HFFc6 (cell line): Measurements from ENCODE around the gene ZFYVE28. TPM values are rescaled to one million over a fixed set of nuclear protein-coding genes. Genes with fewer than 3 reads are reported as not detected.

Experiments used
- DNase-seq: peaks from one replicate; pipeline ENCODE4 v3.0.0-alpha.2; 2018
- H3K27ac Mint-ChIP-seq: 2 replicates; pipeline ENCODE4 v1.8.0; 2020; ENCODE audit warnings: mild to moderate bottlenecking, mixed read lengths
- H3K27me3 Mint-ChIP-seq: 2 replicates; pipeline ENCODE4 v1.8.0; 2021; ENCODE audit warnings: mild to moderate bottlenecking, moderate library complexity, mixed read lengths; ENCODE audit not compliant: insufficient read depth
- H3K36me3 Mint-ChIP-seq: 2 replicates; pipeline ENCODE4 v1.8.0; 2021; ENCODE audit warnings: low read depth, mixed read lengths
- H3K4me1 Mint-ChIP-seq: 2 replicates; pipeline ENCODE4 v1.8.0; 2020; ENCODE audit warnings: low read depth, mixed read lengths
- H3K4me3 Mint-ChIP-seq: 2 replicates; pipeline ENCODE4 v1.8.0; 2020; ENCODE audit warnings: mild to moderate bottlenecking, moderate library complexity, mixed read lengths
- H3K9me3 Mint-ChIP-seq: 2 replicates; pipeline ENCODE4 v1.8.0; 2020; ENCODE audit warnings: mild to moderate bottlenecking, mixed read lengths
- total RNA-seq, 6 experiments: library from RNA; stranded (reverse); fragmentation: NEBNext Ultra II Directional; extraction: Animal tissue kit (Norgen Biotek cat#: 25700); gene quantifications; 2 replicates in 1 of 6; 3 replicates in 5 of 6; pipeline ENCODE4 v1.2.3, GENCODE V29; 2021
- TF ChIP-seq, protein P1 (sequence below): fragments of 200-600 bp; sonication (generic); IDR thresholded peaks from 2 replicates; pipeline ENCODE4 v1.5.0; 2021; ENCODE audit warnings: antibody characterized with exemption, mild to moderate bottlenecking

The ZFYVE28 gene
- total RNA-seq, 6 experiments from 2014 or later = 1.8 to 5.4 (median 2.2) TPM

DNA sequence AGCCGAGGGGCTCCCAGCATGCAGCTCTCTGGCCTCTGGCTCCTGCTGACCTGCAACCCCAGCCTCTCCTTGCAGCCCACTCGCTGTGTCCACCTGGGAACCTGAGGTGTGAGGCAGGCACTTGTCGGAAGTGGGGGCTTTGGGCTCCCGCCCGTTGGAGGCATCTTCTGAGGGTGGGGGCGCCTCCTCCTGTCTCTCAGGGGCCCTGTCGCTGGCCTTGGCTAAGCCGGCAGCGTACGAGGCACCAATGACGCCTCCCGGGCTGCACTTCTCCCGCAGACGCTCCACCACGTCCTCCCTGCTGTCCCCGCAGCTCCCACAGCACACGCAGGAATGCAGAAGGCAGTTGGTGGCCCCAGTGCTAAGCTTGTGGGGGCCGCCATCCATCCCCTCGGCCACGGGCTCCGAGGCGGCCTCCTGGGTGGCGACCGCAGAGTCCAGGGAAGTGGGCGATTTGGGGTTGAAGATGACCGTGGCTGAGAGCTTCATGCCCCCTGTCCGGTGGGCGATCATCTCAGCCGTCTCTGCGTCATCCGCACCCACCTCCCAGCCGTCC lies 114.0 kb downstream of the ZFYVE28 start:
- no peak overlapping the region for H3K4me3 Mint-ChIP-seq
- DNase-seq = no peak
- peaks cover 13% of the 10 kb centered on the region for H3K27me3 Mint-ChIP-seq
- H3K4me1 Mint-ChIP-seq = no peaks in the 10 kb centered on the region
- no peak overlapping the region for H3K27ac Mint-ChIP-seq
- TF ChIP-seq, protein P1, sequence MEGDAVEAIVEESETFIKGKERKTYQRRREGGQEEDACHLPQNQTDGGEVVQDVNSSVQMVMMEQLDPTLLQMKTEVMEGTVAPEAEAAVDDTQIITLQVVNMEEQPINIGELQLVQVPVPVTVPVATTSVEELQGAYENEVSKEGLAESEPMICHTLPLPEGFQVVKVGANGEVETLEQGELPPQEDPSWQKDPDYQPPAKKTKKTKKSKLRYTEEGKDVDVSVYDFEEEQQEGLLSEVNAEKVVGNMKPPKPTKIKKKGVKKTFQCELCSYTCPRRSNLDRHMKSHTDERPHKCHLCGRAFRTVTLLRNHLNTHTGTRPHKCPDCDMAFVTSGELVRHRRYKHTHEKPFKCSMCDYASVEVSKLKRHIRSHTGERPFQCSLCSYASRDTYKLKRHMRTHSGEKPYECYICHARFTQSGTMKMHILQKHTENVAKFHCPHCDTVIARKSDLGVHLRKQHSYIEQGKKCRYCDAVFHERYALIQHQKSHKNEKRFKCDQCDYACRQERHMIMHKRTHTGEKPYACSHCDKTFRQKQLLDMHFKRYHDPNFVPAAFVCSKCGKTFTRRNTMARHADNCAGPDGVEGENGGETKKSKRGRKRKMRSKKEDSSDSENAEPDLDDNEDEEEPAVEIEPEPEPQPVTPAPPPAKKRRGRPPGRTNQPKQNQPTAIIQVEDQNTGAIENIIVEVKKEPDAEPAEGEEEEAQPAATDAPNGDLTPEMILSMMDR = no peak
- H3K36me3 Mint-ChIP-seq = peaks cover 8% of the 10 kb centered on the region
- peaks cover 11% of the 10 kb centered on the region for H3K9me3 Mint-ChIP-seq

DNA sequence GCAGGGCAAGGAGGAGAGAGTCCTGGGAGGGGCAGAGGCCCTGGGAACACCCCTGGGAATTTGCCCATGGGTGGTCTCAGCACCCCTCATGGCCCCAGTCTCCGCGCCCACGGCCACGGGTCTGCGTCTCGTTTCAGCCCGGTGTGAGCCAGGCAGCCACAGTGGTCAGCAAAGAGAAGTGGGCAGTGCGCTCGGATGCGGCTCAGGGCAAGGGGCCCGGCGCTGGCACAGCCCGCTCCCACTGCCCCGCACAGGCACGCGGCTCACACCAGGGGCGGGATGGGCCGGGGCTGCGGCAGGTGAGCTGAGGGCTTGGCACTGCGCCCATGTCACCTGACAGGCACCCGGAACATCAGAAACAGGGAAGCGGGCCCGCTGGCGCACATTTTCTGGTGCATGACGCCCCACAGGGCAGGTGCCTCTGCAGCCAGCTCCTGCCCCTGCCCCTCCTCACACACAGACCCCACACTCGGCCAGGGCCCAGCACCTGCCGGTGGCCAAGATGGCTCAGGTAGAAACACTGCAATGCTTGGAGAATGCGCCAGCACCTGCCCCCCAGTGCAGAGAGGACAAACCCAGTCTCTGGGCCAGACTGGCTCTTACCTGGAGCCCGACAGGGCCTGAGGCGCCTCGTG lies 114.6 kb downstream of the ZFYVE28 start:
- DNase-seq = no peak
- no peak overlapping the region for H3K4me3 Mint-ChIP-seq
- no peaks in the 10 kb centered on the region for H3K4me1 Mint-ChIP-seq
- peaks cover 8% of the 10 kb centered on the region for H3K36me3 Mint-ChIP-seq
- H3K27ac Mint-ChIP-seq = no peak overlapping the region
- TF ChIP-seq, protein P1 = no peak
- peaks cover 11% of the 10 kb centered on the region for H3K9me3 Mint-ChIP-seq
- H3K27me3 Mint-ChIP-seq = peaks cover 10% of the 10 kb centered on the region

DNA sequence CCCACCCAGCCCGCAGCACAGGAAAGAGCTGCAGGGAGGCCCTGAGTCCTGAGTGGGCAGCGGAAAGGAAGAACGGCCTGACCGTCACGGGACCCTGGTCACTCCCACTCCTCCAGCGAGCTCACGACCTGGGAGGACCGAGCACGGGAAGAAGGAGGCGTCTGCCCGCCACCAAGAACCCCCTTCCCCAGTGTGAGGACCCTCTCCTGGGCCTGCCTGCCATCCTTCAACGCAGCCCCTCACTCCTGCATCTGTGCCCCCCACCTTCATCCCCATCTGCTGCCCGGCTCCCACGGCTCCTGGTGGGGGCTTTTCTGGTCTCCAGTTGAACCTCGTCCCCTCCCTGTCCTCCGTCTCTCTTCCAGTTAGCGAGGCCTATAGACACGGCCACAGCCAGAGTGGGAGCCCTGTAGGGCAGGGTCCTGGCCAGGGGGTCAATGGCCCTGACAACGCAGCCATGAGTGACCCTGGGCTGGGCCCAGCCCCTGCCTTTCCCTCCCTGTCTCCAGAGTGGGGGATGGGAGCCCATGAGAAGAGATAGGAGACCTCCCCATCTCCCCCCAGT lies 115.2 kb downstream of the ZFYVE28 start:
- H3K4me1 Mint-ChIP-seq = no peaks in the 10 kb centered on the region
- TF ChIP-seq, protein P1 = no peak
- H3K27ac Mint-ChIP-seq = no peak overlapping the region
- no peak overlapping the region for H3K4me3 Mint-ChIP-seq
- H3K36me3 Mint-ChIP-seq = peaks cover 8% of the 10 kb centered on the region
- H3K27me3 Mint-ChIP-seq = peaks cover 13% of the 10 kb centered on the region
- DNase-seq = no peak
- peaks cover 11% of the 10 kb centered on the region for H3K9me3 Mint-ChIP-seq

DNA sequence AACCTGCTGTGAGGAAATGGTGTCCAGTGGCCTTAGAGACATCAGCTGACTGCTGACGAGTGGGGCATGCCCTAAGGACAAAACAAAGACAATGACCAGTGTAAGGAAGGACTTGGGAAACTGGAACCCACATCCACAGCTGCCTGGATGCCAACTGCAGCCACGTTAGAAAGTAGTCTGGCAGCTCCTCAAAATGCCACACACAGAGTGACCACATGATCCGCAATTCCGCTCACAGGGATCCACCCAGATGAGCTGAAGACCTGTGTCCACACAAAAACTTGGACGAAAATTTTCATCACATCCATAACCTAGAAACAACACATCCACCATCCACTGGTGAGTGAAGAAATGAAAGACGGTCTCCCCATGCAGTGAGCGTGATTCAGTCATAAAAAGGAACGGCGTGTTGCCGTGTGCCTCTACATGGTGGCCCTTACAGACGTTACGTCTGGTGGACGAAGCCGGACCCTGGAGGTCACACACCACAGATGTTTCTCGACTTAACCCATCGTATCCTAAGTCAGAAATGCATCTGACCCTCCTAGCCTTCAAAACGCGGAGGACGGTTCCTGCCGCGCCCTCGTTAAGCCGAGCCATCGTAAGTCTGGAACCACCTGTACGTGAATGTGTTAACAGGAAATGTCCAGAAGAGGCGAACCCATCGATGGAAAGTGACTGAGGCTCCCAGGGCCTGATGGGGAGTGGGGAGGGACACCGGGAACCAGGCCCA lies 115.9 kb downstream of the ZFYVE28 start:
- H3K4me1 Mint-ChIP-seq = no peaks in the 10 kb centered on the region
- H3K9me3 Mint-ChIP-seq = peaks cover 11% of the 10 kb centered on the region
- no peak for DNase-seq
- no peak overlapping the region for H3K4me3 Mint-ChIP-seq
- peaks cover 16% of the 10 kb centered on the region for H3K27me3 Mint-ChIP-seq
- TF ChIP-seq, protein P1 = no peak
- H3K27ac Mint-ChIP-seq = no peak overlapping the region
- H3K36me3 Mint-ChIP-seq = peaks cover 8% of the 10 kb centered on the region

DNA sequence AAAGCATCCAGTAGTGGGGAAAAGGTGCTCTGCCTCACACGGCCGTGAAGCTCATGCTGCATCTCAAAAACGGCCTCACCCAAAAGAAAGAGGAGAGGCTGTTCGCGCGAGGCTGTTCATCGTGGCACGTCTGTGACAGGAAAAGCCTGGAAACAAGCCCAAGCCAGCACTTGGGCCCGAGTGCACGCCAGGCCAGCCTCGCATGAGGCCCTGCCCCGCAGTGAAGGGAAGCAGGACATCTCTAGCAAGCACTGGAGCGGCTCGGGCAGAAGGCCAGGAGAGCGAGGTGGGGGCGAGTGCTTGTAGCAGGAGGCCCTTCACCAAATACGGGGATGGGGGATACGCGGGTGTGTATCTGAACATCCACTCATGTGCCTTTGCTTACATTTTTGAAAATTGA lies 116.6 kb downstream of the ZFYVE28 start:
- H3K36me3 Mint-ChIP-seq = peaks cover 8% of the 10 kb centered on the region
- H3K4me1 Mint-ChIP-seq = no peaks in the 10 kb centered on the region
- H3K27ac Mint-ChIP-seq = no peak overlapping the region

More for the DNA sequence above, 116.6 kb downstream of the ZFYVE28 start:
- peaks cover 20% of the 10 kb centered on the region for H3K27me3 Mint-ChIP-seq
- TF ChIP-seq, protein P1 = no peak
- peaks cover 11% of the 10 kb centered on the region for H3K9me3 Mint-ChIP-seq
- no peak for DNase-seq
- H3K4me3 Mint-ChIP-seq = no peak overlapping the region
